ENCODE data around the gene CD81. TPM values are rescaled to one million over a fixed set of nuclear protein-coding genes. Genes with fewer than 3 reads are reported as not detected.
A peak's percentile ranks its signal among the peaks of the same experiment; 100 is the strongest.

The CD81 gene
- total RNA-seq, 2 donors from 2014 or later: 116 to 122 TPM

- H3K9me3 Mint-ChIP-seq: no peaks in the 10 kb centered on the region
- H3K4me3 Mint-ChIP-seq: no peak overlapping the region
- H3K27me3 Mint-ChIP-seq (ENCODE audit: low read depth): no peaks in the 10 kb centered on the region
Observed at GRCh38 chr11:2422461-2423156, 45.5 kb downstream of the CD81 start.

GRCh38 chr11:2423157-2424025 is 46.3 kb downstream of the CD81 start:
- ATAC-seq (replicated peaks in 1 of 2) (no peak), DNase-seq (no peak)
- Mint-ChIP-seq H3K4me3 (no peak overlapping the region), H3K27me3 (ENCODE audit: low read depth) (no peaks in the 10 kb centered on the region), H3K27ac (no peak overlapping the region), H3K9me3 (no peaks in the 10 kb centered on the region), H3K36me3 (ENCODE audit: insufficient read depth in 2 of 2) (no peaks in the 10 kb centered on the region), H3K4me1 (ENCODE audit: low read depth) (no peaks in the 10 kb centered on the region)

More at GRCh38 chr11:2422461-2423156, 45.5 kb downstream of the CD81 start:
- no peak for DNase-seq
- Mint-ChIP-seq H3K36me3 (ENCODE audit: insufficient read depth in 2 of 2) (no peaks in the 10 kb centered on the region), H3K4me1 (ENCODE audit: low read depth) (no peaks in the 10 kb centered on the region), H3K27ac (no peak overlapping the region)
- no peak for ATAC-seq (replicated peaks in 1 of 2)

DNA sequence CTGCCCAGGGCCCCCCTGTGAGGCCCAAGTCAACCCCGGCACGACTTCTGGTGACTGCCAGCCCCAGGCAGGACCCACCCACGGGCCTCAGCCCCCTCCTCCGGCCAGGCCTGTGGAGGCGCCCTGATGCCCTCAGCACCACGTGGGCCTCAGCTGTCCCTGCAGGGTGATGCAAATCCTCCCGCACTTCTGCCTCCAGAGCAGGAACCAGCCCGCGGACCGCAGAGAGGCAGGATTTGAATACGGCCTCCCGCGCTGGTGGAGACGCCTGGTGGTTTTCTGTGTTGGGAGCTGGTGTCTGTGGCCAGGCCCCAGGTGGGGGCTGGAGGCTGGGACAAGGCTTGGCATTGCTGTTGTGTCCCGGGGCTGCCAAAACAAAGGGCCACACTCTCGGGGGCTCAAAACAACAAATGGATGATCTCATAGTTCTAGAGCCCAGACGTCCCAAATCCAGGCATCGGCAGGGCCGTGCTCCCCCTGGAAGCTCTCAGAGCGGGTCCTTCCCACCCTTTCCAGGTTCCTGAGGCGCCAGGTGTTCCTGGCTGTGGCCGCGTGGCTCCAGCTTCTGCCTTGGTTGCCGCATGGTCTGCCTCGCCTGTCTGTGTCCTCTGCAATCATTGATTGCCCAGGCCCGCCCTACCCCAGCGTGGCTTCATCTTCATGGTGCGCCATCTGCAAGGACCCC is 47.8 kb downstream of the CD81 start:
- Mint-ChIP-seq H3K4me1 (ENCODE audit: low read depth) (no peaks in the 10 kb centered on the region), H3K27me3 (ENCODE audit: low read depth) (no peaks in the 10 kb centered on the region), H3K4me3 (no peak overlapping the region), H3K9me3 (no peaks in the 10 kb centered on the region), H3K36me3 (ENCODE audit: insufficient read depth in 2 of 2) (no peaks in the 10 kb centered on the region), H3K27ac (no peak overlapping the region)
- ATAC-seq (replicated peaks in 1 of 2): no peak
- DNase-seq: no peak

GRCh38 chr11:2425506-2425905 is 48.4 kb downstream of the CD81 start:
- Mint-ChIP-seq H3K9me3 (no peaks in the 10 kb centered on the region), H3K4me3 (no peak overlapping the region), H3K27ac (no peak overlapping the region), H3K36me3 (ENCODE audit: insufficient read depth in 2 of 2) (no peaks in the 10 kb centered on the region), H3K4me1 (ENCODE audit: low read depth) (no peaks in the 10 kb centered on the region), H3K27me3 (ENCODE audit: low read depth) (no peaks in the 10 kb centered on the region)
- DNase-seq (no peak), ATAC-seq (replicated peaks in 1 of 2) (no peak)

GRCh38 chr11:2426221-2426620 is 49.1 kb downstream of the CD81 start:
- H3K36me3 Mint-ChIP-seq (ENCODE audit: insufficient read depth in 2 of 2): no peaks in the 10 kb centered on the region
- no peak overlapping the region for H3K4me3 Mint-ChIP-seq
- ATAC-seq (replicated peaks in 1 of 2): no peak
- H3K4me1 Mint-ChIP-seq (ENCODE audit: low read depth): no peaks in the 10 kb centered on the region
- no peak overlapping the region for H3K27ac Mint-ChIP-seq
- no peak for DNase-seq
- no peaks in the 10 kb centered on the region for H3K27me3 Mint-ChIP-seq (ENCODE audit: low read depth)
- H3K9me3 Mint-ChIP-seq: peaks cover 2% of the 10 kb centered on the region in 2 donors

- no peaks in the 10 kb centered on the region for H3K4me1 Mint-ChIP-seq (ENCODE audit: low read depth)
- H3K9me3 Mint-ChIP-seq: peaks cover 2% of the 10 kb centered on the region in 2 donors
- DNase-seq (no peak), ATAC-seq (replicated peaks in 1 of 2) (no peak)
- no peaks in the 10 kb centered on the region for H3K36me3 Mint-ChIP-seq (ENCODE audit: insufficient read depth in 2 of 2)
- H3K27ac Mint-ChIP-seq: no peak overlapping the region
- no peak overlapping the region for H3K4me3 Mint-ChIP-seq
- H3K27me3 Mint-ChIP-seq (ENCODE audit: low read depth): no peaks in the 10 kb centered on the region
Observed at GRCh38 chr11:2426826-2427521, 49.9 kb downstream of the CD81 start.

GRCh38 chr11:2427721-2428321 is 50.7 kb downstream of the CD81 start:
- ATAC-seq (replicated peaks in 1 of 2) (peak; percentile 20 to 27), DNase-seq (no peak)
- H3K27ac Mint-ChIP-seq: no peak overlapping the region
- no peak overlapping the region for H3K4me3 Mint-ChIP-seq
- H3K9me3 Mint-ChIP-seq: peaks cover 2% of the 10 kb centered on the region in 2 donors
- H3K36me3 Mint-ChIP-seq (ENCODE audit: insufficient read depth in 2 of 2): no peaks in the 10 kb centered on the region
- no peaks in the 10 kb centered on the region for H3K4me1 Mint-ChIP-seq (ENCODE audit: low read depth)
- H3K27me3 Mint-ChIP-seq (ENCODE audit: low read depth): no peaks in the 10 kb centered on the region

- Mint-ChIP-seq H3K27ac (no peak overlapping the region), H3K4me3 (no peak overlapping the region), H3K9me3 (peaks cover 2% of the 10 kb centered on the region in 2 donors), H3K4me1 (ENCODE audit: low read depth) (no peaks in the 10 kb centered on the region), H3K36me3 (ENCODE audit: insufficient read depth in 2 of 2) (no peaks in the 10 kb centered on the region), H3K27me3 (ENCODE audit: low read depth) (no peaks in the 10 kb centered on the region)
- ATAC-seq (replicated peaks in 1 of 2) (peak; percentile 88 to 92), DNase-seq (peak; percentile 85 to 90)
Observed at GRCh38 chr11:2428322-2428795, 51.2 kb downstream of the CD81 start.

GRCh38 chr11:2431395-2431794 is 54.3 kb downstream of the CD81 start:
- peaks cover 2% of the 10 kb centered on the region in 2 donors for H3K9me3 Mint-ChIP-seq
- no peaks in the 10 kb centered on the region for H3K27me3 Mint-ChIP-seq (ENCODE audit: low read depth)
- ATAC-seq (replicated peaks in 1 of 2) (no peak), DNase-seq (no peak)
- H3K27ac Mint-ChIP-seq: no peak overlapping the region
- H3K4me3 Mint-ChIP-seq: no peak overlapping the region
- no peaks in the 10 kb centered on the region for H3K36me3 Mint-ChIP-seq (ENCODE audit: insufficient read depth in 2 of 2)
- H3K4me1 Mint-ChIP-seq (ENCODE audit: low read depth): no peaks in the 10 kb centered on the region

DNA sequence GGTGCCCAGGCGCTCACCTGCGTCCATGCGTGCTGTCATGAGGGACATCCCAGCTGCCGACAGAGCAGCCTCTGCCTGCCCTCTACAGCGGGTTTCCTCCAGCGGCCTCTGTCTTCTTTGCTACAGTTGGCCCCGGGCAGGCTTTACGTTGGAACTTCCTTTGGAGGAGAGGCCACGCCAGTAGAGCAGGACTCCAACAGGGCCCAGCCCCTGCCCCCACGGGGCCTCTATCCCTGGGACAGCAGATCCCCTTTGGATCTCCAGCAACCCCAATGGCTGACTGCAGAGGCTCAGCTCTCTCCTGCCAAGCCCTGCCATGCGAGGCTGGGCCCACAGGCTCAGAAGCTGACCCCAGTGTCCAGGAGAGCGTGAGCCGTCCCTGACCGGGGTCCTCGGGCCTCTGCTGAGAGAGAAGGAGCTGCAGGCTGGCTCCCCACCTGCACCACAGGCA is 55.1 kb downstream of the CD81 start:
- Mint-ChIP-seq H3K9me3 (peaks cover 2% of the 10 kb centered on the region in 2 donors), H3K27me3 (ENCODE audit: low read depth) (no peaks in the 10 kb centered on the region), H3K36me3 (ENCODE audit: insufficient read depth in 2 of 2) (no peaks in the 10 kb centered on the region), H3K27ac (no peak overlapping the region), H3K4me1 (ENCODE audit: low read depth) (no peaks in the 10 kb centered on the region), H3K4me3 (no peak overlapping the region)
- ATAC-seq (replicated peaks in 1 of 2): no peak
- no peak for DNase-seq

DNA sequence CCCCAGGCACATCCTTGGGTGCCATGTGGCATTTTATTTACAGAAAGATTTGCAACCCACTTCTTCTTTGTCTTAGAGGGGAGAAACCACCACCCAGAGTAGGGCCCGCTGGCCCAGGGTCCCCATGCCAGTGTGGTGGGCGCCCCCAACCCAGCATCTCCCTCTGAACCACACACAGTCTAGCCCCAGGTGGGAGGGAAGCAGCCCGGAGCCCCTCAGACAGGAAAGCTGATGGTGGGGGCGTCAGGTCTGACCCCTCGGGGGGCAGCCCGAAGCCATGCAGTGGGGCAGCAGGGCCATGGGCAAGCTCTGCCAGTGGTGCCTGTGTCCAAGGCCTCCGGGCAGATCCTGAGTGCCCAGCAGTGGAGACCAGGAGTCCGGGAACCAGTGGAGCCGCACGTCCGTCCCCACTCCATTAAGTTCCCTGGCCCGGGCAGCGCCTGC is 55.5 kb downstream of the CD81 start:
- ATAC-seq (replicated peaks in 1 of 2) (no peak), DNase-seq (no peak)
- Mint-ChIP-seq H3K36me3 (ENCODE audit: insufficient read depth in 2 of 2) (no peaks in the 10 kb centered on the region), H3K4me3 (no peak overlapping the region), H3K9me3 (peaks cover 2% of the 10 kb centered on the region in 2 donors), H3K27me3 (ENCODE audit: low read depth) (no peaks in the 10 kb centered on the region), H3K4me1 (ENCODE audit: low read depth) (no peaks in the 10 kb centered on the region), H3K27ac (no peak overlapping the region)
